Measurements from ENCODE around the gene ANKMY1. TPM values are rescaled to one million over a fixed set of nuclear protein-coding genes. Genes with fewer than 3 reads are reported as not detected.

Gene ANKMY1
- total and polyA plus RNA-seq, 2 of the 13 experiments (the other 11 are each of a cell fraction or from before 2014, with no cell fraction given): 11.7 to 18.8 TPM

GRCh38 chr2:240588006-240588655 is 30.3 kb upstream of the ANKMY1 start:
- 81% methylated on average over 10 of the region's 10 CpGs for WGBS (ENCODE audit: low lambda C conversion rate)
- intact Hi-C loops (cut with micrococcal nuclease; ENCODE audit: unreplicated experiment) (no loop called here), in situ Hi-C loops (cut with HindIII; ENCODE audit: extremely low pct_ligation_motif_present, low pct_unique_long_range_greater_than_20kb) (no loop called here)
- Histone ChIP-seq H3K4me2 (ENCODE audit: low read depth, low read length) (peak overlapping the region; percentile 98), H3K9me3 (ENCODE audit: low read length) (no peaks in the 10 kb centered on the region), H3K36me3 (replicated peaks in 1 of 2; ENCODE audit: control insufficient read depth in 1 of 2, insufficient read depth in 2 of 2, low read length in 2 of 2) (peaks cover 20 to 37% of the 10 kb centered on the region in 2 experiments), H3K27me3 (ENCODE audit: control insufficient read depth in 1 of 2, insufficient read depth in 2 of 2, low read length in 2 of 2) (peaks cover 0 to 4% of the 10 kb centered on the region in 2 experiments; a peak in 1 of 5 replicates), H3K79me2 (ENCODE audit: insufficient read depth, low read length) (peaks cover 58% of the 10 kb centered on the region), H4K20me1 (ENCODE audit: insufficient read depth, low read length) (peaks cover 17% of the 10 kb centered on the region; the same call in 1 of the 2 replicates), H3K4me3 (replicated peaks in 1 of 3; ENCODE audit: insufficient read depth in 1 of 3, low read depth in 2 of 3, low read length in 3 of 3) (peak overlapping the region; percentile 83 to 90 (median 88)), H3K9ac (ENCODE audit: insufficient read depth, low read depth, low read length) (peak overlapping the region; percentile 98), H2AFZ (ENCODE audit: low read length) (no peak overlapping the region), H3K4me1 (ENCODE audit: insufficient read depth, low read length) (peaks cover 42% of the 10 kb centered on the region), H3K27ac (ENCODE audit: extremely low read length, insufficient read depth, low read length) (no peak overlapping the region)
- DNase-seq (ENCODE audit: low spot score): no peak
- TSS peak; percentile 53 for BruUV-seq (replicated peaks)
- ChIA-PET CTCF (ENCODE audit: low intra/inter-chr PET ratio, low total read pairs) (no interaction called here), POLR2A (interaction anchor here (1.4 to 6.0 kb wide), 6 partner anchors 8 to 53 kb away, joined by 3 to 149 read pairs (median 54); partner anchors contain the start of genes ANKMY1, DUSP28 and RNPEPL1)
- FAIRE-seq: no peak
- no peak for ATAC-seq
- TF ChIP-seq ZNF12 (CRISPR knock-in tag; IDR thresholded peaks at IDR 0.05) (no peak), ZNF383 (CRISPR knock-in tag; IDR thresholded peaks at IDR 0.05; ENCODE audit: borderline replicate concordance) (no peak), MLX (CRISPR knock-in tag; IDR thresholded peaks at IDR 0.05) (no peak), MAX (IDR thresholded peaks at IDR 0.05) (0 out of 2 replicates have a peak, but pooled peaks have one; percentile 16), ZNF574 (CRISPR knock-in tag; IDR thresholded peaks at IDR 0.05) (no peak), FOSL2 (CRISPR knock-in tag; IDR thresholded peaks at IDR 0.05) (no peak), TERF1 (CRISPR knock-in tag; IDR thresholded peaks at IDR 0.05) (0 out of 2 replicates have a peak, but pooled peaks have one; percentile 34)

All from HepG2 (cell line).